ENCODE data around the gene GFM2. TPM values are rescaled to one million over a fixed set of nuclear protein-coding genes. Genes with fewer than 3 reads are reported as not detected.

The GFM2 gene
- total and polyA plus RNA-seq, 2 of the 13 experiments (the other 11 are each of a cell fraction or from before 2014, with no cell fraction given): 22.0 to 41.6 TPM

Small RNA genes lying within 50 kb of the gene (small RNA-seq; reads per million reads assigned to genes)
- gene RNU6-658P (ENCODE audit: insufficient read depth in 2 of 3, insufficient read length in 3 of 3, low read depth in 2 of 3, low replicate concordance in 1 of 3): 0 reads per million in 3 experiments

Other genes starting within 250 kb of the GFM2 start
- 63.8 and 69.9 TPM in 2 replicates for gene ENC1, start 126.4 kb downstream of the GFM2 start, total RNA-seq (2016; rRNA removed; fragmentation: Illumina TruSeq; extraction: Trizol)
- gene ENC1, start 126.4 kb downstream of the GFM2 start, polyA plus RNA-seq (2011; rRNA removed): 61.6 and 64.4 TPM in 2 replicates
- 43.7 and 100 TPM in 2 replicates for gene HEXB, start 81.9 kb downstream of the GFM2 start, total RNA-seq (2016; rRNA removed; fragmentation: Illumina TruSeq; extraction: Trizol)
- gene HEXB, start 81.9 kb downstream of the GFM2 start, polyA plus RNA-seq (2011; rRNA removed): 83.0 and 104 TPM in 2 replicates
- 101 and 157 TPM in 2 replicates for gene NSA2, start 132 bp upstream of the GFM2 start, total RNA-seq (2016; rRNA removed; fragmentation: Illumina TruSeq; extraction: Trizol)
- gene NSA2, start 132 bp upstream of the GFM2 start, polyA plus RNA-seq (2011; rRNA removed): 29.1 and 33.0 TPM in 2 replicates
- 84.8 and 110 TPM in 2 replicates for gene FAM169A, start 99.3 kb upstream of the GFM2 start, total RNA-seq (2016; rRNA removed; fragmentation: Illumina TruSeq; extraction: Trizol)
- gene FAM169A, start 99.3 kb upstream of the GFM2 start, polyA plus RNA-seq (2011; rRNA removed): 18.8 and 21.1 TPM in 2 replicates